ENCODE results near the gene PRKAG2.
"Not testable (repeated sequence)": the region's sequence is repeated elsewhere in the genome, so short reads cannot be mapped to it uniquely, and the experiment has no call there.

The PRKAG2 gene

GRCh38 chr7:151880688-151881087 is 3.8 kb upstream of the PRKAG2 start:
- Histone ChIP-seq H3K4me2 (ENCODE audit: low read depth, low read length, poor library complexity, severe bottlenecking) (no peak overlapping the region), H3K79me2 (ENCODE audit: insufficient read depth, low read length) (no peaks in the 10 kb centered on the region), H2AFZ (ENCODE audit: low read length) (no peak overlapping the region), H3F3A (ENCODE audit: low read depth) (peaks cover 3% of the 10 kb centered on the region; the same call in 1 of the 2 replicates), H3K9me2 (replicated peaks; ENCODE audit: low read depth, low read length) (no peaks in the 10 kb centered on the region), H3K27me3 (ENCODE audit: insufficient read depth, low read length, poor library complexity, severe bottlenecking) (peaks cover 17% of the 10 kb centered on the region), H3K9ac (ENCODE audit: low read depth, low read length, poor library complexity, severe bottlenecking) (no peak overlapping the region), H3K36me3 (ENCODE audit: insufficient read depth, low read length) (no peaks in the 10 kb centered on the region), H3K4me1 (ENCODE audit: insufficient read depth, low read length, poor library complexity, severe bottlenecking) (peaks cover 20% of the 10 kb centered on the region), H3K9me3 (ENCODE audit: insufficient read depth, low read depth, low read length) (no peaks in the 10 kb centered on the region), H4K20me1 (ENCODE audit: insufficient read depth, low read length, poor library complexity, severe bottlenecking) (no peaks in the 10 kb centered on the region), H3K4me3 (ENCODE audit: low read length, poor library complexity, severe bottlenecking) (no peak overlapping the region)
- TF ChIP-seq EZH2phosphoT487 (IDR thresholded peaks at IDR 0.05; ENCODE audit: borderline replicate concordance) (no peak), CTCF (conservative IDR thresholded peaks at IDR 0.05; ENCODE audit: low read length) (no peak)

- peak overlapping the region; percentile 78 for H3K4me3 ChIP-seq (ENCODE audit: low read length, poor library complexity, severe bottlenecking)
- peak overlapping the region; percentile 94 for H3K4me2 ChIP-seq (ENCODE audit: low read depth, low read length, poor library complexity, severe bottlenecking)
- H3K27me3 ChIP-seq (ENCODE audit: insufficient read depth, low read length, poor library complexity, severe bottlenecking) = peaks cover 12% of the 10 kb centered on the region
- H4K20me1 ChIP-seq (ENCODE audit: insufficient read depth, low read length, poor library complexity, severe bottlenecking) = no peaks in the 10 kb centered on the region
- no peaks in the 10 kb centered on the region for H3K36me3 ChIP-seq (ENCODE audit: insufficient read depth, low read length)
- H3F3A ChIP-seq (ENCODE audit: low read depth) = peaks cover 3% of the 10 kb centered on the region; the same call in 1 of the 2 replicates
- H3K9me3 ChIP-seq (ENCODE audit: insufficient read depth, low read depth, low read length) = no peaks in the 10 kb centered on the region
- 0 out of 2 replicates have a peak overlapping the region, but pooled peaks have one; percentile 93 for H2AFZ ChIP-seq (ENCODE audit: low read length)
- H3K79me2 ChIP-seq (ENCODE audit: insufficient read depth, low read length) = no peaks in the 10 kb centered on the region; the same call in 1 of the 2 replicates
- peak overlapping the region; percentile 67 for H3K9ac ChIP-seq (ENCODE audit: low read depth, low read length, poor library complexity, severe bottlenecking)
- H3K4me1 ChIP-seq (ENCODE audit: insufficient read depth, low read length, poor library complexity, severe bottlenecking) = peaks cover 27% of the 10 kb centered on the region
- H3K9me2 ChIP-seq (replicated peaks; ENCODE audit: low read depth, low read length) = no peaks in the 10 kb centered on the region
- no peak for TF ChIP-seq CTCF (conservative IDR thresholded peaks at IDR 0.05; ENCODE audit: low read length)
- TF ChIP-seq EZH2phosphoT487 (IDR thresholded peaks at IDR 0.05; ENCODE audit: borderline replicate concordance) = no peak
Measured at GRCh38 chr7:151877911-151878835, 1.3 kb upstream of the PRKAG2 start.

- Histone ChIP-seq H3K36me3 (ENCODE audit: insufficient read depth, low read length) (no peaks in the 10 kb centered on the region), H4K20me1 (ENCODE audit: insufficient read depth, low read length, poor library complexity, severe bottlenecking) (no peaks in the 10 kb centered on the region), H3K9ac (ENCODE audit: low read depth, low read length, poor library complexity, severe bottlenecking) (peak overlapping the region; percentile 67), H3K9me2 (replicated peaks; ENCODE audit: low read depth, low read length) (no peaks in the 10 kb centered on the region), H3K4me1 (ENCODE audit: insufficient read depth, low read length, poor library complexity, severe bottlenecking) (peaks cover 27% of the 10 kb centered on the region), H3K4me2 (ENCODE audit: low read depth, low read length, poor library complexity, severe bottlenecking) (peak overlapping the region; percentile 94), H2AFZ (ENCODE audit: low read length) (peak overlapping the region; percentile 93), H3K79me2 (ENCODE audit: insufficient read depth, low read length) (no peaks in the 10 kb centered on the region; the same call in 1 of the 2 replicates), H3F3A (ENCODE audit: low read depth) (peaks cover 3% of the 10 kb centered on the region; the same call in 1 of the 2 replicates), H3K4me3 (ENCODE audit: low read length, poor library complexity, severe bottlenecking) (peak overlapping the region; percentile 78), H3K27me3 (ENCODE audit: insufficient read depth, low read length, poor library complexity, severe bottlenecking) (no peaks in the 10 kb centered on the region), H3K9me3 (ENCODE audit: insufficient read depth, low read depth, low read length) (no peaks in the 10 kb centered on the region)
- TF ChIP-seq CTCF (conservative IDR thresholded peaks at IDR 0.05; ENCODE audit: low read length) (no peak), EZH2phosphoT487 (IDR thresholded peaks at IDR 0.05; ENCODE audit: borderline replicate concordance) (no peak)
Measured at GRCh38 chr7:151875942-151876898, 695 bp downstream of the PRKAG2 start.

- not testable (repeated sequence) for H3K27me3 ChIP-seq (ENCODE audit: insufficient read depth, low read length, poor library complexity, severe bottlenecking); H3K9me2 ChIP-seq (replicated peaks; ENCODE audit: low read depth, low read length); H2AFZ ChIP-seq (ENCODE audit: low read length); H4K20me1 ChIP-seq (ENCODE audit: insufficient read depth, low read length, poor library complexity, severe bottlenecking); H3K9me3 ChIP-seq (ENCODE audit: insufficient read depth, low read depth, low read length); H3K36me3 ChIP-seq (ENCODE audit: insufficient read depth, low read length); H3F3A ChIP-seq (ENCODE audit: low read depth); H3K79me2 ChIP-seq (ENCODE audit: insufficient read depth, low read length); H3K9ac ChIP-seq (ENCODE audit: low read depth, low read length, poor library complexity, severe bottlenecking)
- peak overlapping the region; percentile 78 for H3K4me3 ChIP-seq (ENCODE audit: low read length, poor library complexity, severe bottlenecking)
- peaks cover 27% of the 10 kb centered on the region for H3K4me1 ChIP-seq (ENCODE audit: insufficient read depth, low read length, poor library complexity, severe bottlenecking)
- peak overlapping the region; percentile 94 for H3K4me2 ChIP-seq (ENCODE audit: low read depth, low read length, poor library complexity, severe bottlenecking)
Measured at GRCh38 chr7:151874479-151874878, 2.4 kb downstream of the PRKAG2 start.
